Uterus (tissue), 4 donors: ENCODE measurements around the gene PRSS21. TPM values are rescaled to one million over a fixed set of nuclear protein-coding genes. Genes with fewer than 3 reads are reported as not detected.

Experiments
- DNase-seq, 2 donors: peaks; one replicate each; pipeline ENCODE4 v3.0.0-alpha.2; 2019 to 2020
- H3K27ac ChIP-seq, 2 donors: fragments of 200-600 bp; sonication (generic); 1 replicate in 1 of 2; 2 replicates in 1 of 2; pipeline ENCODE4 v1.5.1; 2016 to 2018
- H3K27me3 ChIP-seq, 2 donors: fragments of 200-600 bp; sonication (generic); one replicate each; pipeline ENCODE4 v1.5.1; 2018 to 2019; ENCODE audit warnings: control low read depth in 1 of 2
- H3K36me3 ChIP-seq, 2 donors: fragments of 200-600 bp; sonication (generic); one replicate each; pipeline ENCODE4 v1.5.1; 2019; ENCODE audit warnings: control low read depth in 1 of 2
- H3K4me1 ChIP-seq, 2 donors: fragments of 200-600 bp; sonication (generic); one replicate each; pipeline ENCODE4 v1.5.1; 2018 to 2019; ENCODE audit warnings: control low read depth in 1 of 2
- H3K4me3 ChIP-seq, 2 donors: fragments of 200-600 bp; sonication (generic); 1 replicate in 1 of 2; 2 replicates in 1 of 2; pipeline ENCODE4 v1.5.1; 2018 to 2019; ENCODE audit warnings: mild to moderate bottlenecking in 1 of 2
- H3K9me3 ChIP-seq, 2 donors: fragments of 200-600 bp; sonication (generic); one replicate each; pipeline ENCODE4 v1.5.1; 2019; ENCODE audit warnings: control low read depth in 1 of 2
- POLR2A ChIP-seq, 2 donors: fragments of 450-650 bp; IDR thresholded peaks; one replicate each; pipeline ENCODE4 v1.6.1; 2016; ENCODE audit warnings: antibody characterized with exemption in 2 of 2, mild to moderate bottlenecking in 1 of 2, moderate library complexity in 1 of 2
- intact Hi-C: fragments of 100-400 bp; cut with DNase I; formaldehyde crosslinking; loops from one replicate; pipeline ENCODE4 v1.15.1; 2023; ENCODE audit warnings: low total_unique reads
- total RNA-seq, 4 donors: library from RNA; depleted of rRNA in 3 of 4; stranded (reverse); fragments of >200 nt in 3 of 4; gene quantifications; one replicate each; pipeline versions ENCODE4 v1.1.0 to v1.2.4, GENCODE V29; 2014 to 2023
- TF ChIP-seq, protein P1 (sequence below), 4 experiments: fragments of 200-600 bp in 2 of 4; fragments of 450-650 bp in 2 of 4; sonication (generic) in 2 of 4; IDR thresholded peaks; one replicate each; pipeline ENCODE4 v1.5.1; 2016 to 2019; ENCODE audit warnings: antibody characterized with exemption in 4 of 4, mild to moderate bottlenecking in 2 of 4, moderate library complexity in 1 of 4
- donor health status: DM: yes; HTN: yes; CAD: no.

PRSS21 gene
- total RNA-seq, 4 donors from 2014 or later: not detected

DNA sequence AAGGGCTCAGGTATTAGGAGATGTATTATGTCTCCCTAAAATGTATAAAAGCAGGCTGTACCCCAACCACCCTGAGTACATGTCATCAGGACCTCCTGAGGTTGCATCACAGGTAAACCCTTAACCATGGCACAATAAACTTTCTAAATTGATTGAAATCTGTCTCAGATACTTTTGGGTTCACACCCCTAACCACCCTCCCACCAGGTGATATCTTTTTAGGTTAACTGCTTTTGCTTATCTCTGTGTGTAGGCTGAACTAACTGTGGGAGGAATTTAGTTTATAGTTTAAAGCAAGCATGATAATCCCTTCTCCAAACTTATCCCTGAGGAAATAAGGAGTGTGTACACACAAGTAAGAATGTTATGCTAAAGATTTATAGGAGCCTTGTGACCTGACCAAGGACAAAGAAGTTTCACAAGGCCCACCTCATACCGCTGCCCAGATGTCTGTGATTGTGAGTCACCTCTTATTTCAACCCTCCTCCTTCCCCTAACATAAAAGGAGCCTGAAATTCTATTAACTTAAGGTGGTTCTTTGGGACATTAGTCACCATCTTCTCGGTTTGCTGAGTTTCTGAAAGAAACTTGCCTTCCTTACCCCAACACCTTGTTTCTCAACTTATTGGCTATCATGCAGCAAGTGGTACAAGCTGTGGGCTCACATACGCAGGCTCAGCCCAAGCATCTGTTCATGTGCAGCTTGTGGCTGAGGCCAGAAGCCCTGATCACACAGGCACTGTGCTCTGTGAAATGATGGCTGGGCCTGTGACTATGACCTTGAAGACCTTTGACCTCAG is 29.7 kb downstream of the PRSS21 start:
- H3K36me3 ChIP-seq: no peaks in the 10 kb centered on the region
- no peak for DNase-seq
- H3K9me3 ChIP-seq: no peaks in the 10 kb centered on the region
- intact Hi-C loops: no loop called here
- no peak for TF ChIP-seq POLR2A (IDR thresholded peaks at IDR 0.05)
- TF ChIP-seq, protein P1, sequence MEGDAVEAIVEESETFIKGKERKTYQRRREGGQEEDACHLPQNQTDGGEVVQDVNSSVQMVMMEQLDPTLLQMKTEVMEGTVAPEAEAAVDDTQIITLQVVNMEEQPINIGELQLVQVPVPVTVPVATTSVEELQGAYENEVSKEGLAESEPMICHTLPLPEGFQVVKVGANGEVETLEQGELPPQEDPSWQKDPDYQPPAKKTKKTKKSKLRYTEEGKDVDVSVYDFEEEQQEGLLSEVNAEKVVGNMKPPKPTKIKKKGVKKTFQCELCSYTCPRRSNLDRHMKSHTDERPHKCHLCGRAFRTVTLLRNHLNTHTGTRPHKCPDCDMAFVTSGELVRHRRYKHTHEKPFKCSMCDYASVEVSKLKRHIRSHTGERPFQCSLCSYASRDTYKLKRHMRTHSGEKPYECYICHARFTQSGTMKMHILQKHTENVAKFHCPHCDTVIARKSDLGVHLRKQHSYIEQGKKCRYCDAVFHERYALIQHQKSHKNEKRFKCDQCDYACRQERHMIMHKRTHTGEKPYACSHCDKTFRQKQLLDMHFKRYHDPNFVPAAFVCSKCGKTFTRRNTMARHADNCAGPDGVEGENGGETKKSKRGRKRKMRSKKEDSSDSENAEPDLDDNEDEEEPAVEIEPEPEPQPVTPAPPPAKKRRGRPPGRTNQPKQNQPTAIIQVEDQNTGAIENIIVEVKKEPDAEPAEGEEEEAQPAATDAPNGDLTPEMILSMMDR (IDR thresholded peaks at IDR 0.05): no peak
- no peak overlapping the region for H3K4me3 ChIP-seq
- H3K27ac ChIP-seq: no peak overlapping the region
- H3K4me1 ChIP-seq: peaks cover 0 to 4% of the 10 kb centered on the region in 2 donors
- H3K27me3 ChIP-seq: no peaks in the 10 kb centered on the region

DNA sequence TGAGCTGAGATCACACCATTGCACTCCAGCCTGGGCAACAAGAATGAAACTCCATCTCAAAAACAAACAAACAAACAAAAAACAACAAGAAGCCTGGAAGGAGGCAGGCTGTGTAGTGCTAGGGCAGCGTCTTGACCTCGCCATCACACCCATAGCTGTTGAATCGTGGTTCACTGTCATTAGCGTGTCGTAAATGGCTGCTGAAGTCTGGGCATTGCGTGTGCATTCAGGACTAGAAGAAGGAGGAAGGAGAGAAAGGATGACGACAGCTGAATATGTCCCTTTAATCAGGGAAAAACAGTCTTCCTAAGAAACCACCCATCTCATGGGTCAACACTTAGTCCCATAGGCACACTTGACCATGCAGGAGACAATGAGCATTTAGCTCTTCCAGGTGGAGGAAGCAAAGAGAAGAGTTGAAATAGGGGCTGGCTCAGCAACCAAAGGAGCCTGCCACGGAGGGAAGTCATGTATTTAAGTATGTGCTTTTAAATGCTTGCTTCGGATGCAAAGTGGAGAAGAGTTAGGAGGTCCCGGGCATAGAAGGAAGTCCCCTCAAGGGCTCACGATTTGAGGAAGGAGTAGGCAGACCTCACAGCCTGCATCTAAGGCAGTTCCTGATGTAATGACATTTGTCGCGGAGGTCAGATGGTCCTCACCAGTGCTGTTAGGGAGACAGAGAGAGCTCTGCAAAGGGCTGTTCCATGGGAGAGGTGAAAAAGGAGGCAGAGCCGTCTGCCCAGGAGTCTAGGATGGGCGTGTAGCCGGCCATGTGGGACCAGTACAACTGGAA is 32.1 kb downstream of the PRSS21 start:
- Histone ChIP-seq H3K27me3 (no peaks in the 10 kb centered on the region), H3K4me1 (no peaks in the 10 kb centered on the region), H3K9me3 (no peaks in the 10 kb centered on the region), H3K27ac (no peak overlapping the region), H3K4me3 (no peak overlapping the region), H3K36me3 (no peaks in the 10 kb centered on the region)
- no peak for DNase-seq
- TF ChIP-seq, protein P1 (IDR thresholded peaks at IDR 0.05): no peak
- intact Hi-C loops: no loop called here

DNA sequence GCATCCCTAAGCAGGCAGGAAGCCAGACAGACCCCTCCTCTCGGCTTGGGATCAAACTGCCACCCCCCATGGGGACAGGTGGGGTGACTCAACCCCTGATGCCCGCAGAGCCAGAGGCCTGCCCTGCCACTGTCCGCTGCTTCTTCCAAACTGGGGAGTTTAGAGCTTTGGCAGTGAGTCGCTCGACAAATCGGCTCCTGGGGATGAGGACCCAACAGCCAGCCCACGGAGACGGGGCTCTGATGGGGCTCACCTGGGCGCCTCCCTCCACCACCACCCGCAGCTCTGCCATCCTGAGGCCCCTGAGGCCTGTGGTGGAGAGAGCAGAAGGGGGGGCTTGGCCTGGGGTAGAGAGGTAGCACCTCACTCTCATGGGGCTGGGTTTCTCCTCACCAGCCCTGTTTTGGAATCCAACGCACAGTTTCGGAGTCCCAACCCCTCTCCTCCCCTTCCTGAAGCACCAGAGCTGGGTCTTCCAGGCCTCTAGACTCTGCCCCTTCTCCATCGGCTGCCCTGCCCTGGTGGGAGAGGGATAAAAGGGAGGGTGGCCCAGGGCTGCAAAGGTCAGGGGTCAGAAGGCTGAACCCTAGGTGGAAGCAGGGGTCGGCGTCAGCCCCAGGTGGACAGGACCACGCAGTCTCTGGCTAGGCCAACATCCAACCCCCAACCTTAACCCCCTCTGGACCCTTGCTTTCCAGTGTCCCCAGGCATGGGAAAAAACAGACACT is 35.1 kb downstream of the PRSS21 start:
- Histone ChIP-seq H3K36me3 (no peaks in the 10 kb centered on the region), H3K27ac (no peak overlapping the region), H3K4me3 (no peak overlapping the region), H3K9me3 (no peaks in the 10 kb centered on the region), H3K4me1 (no peaks in the 10 kb centered on the region), H3K27me3 (peaks cover 0 to under 1% of the 10 kb centered on the region in 2 donors)
- intact Hi-C loops: no loop called here
- DNase-seq: no peak
- TF ChIP-seq POLR2A (IDR thresholded peaks at IDR 0.05): no peak
- TF ChIP-seq, protein P1 (IDR thresholded peaks at IDR 0.05): no peak

DNA sequence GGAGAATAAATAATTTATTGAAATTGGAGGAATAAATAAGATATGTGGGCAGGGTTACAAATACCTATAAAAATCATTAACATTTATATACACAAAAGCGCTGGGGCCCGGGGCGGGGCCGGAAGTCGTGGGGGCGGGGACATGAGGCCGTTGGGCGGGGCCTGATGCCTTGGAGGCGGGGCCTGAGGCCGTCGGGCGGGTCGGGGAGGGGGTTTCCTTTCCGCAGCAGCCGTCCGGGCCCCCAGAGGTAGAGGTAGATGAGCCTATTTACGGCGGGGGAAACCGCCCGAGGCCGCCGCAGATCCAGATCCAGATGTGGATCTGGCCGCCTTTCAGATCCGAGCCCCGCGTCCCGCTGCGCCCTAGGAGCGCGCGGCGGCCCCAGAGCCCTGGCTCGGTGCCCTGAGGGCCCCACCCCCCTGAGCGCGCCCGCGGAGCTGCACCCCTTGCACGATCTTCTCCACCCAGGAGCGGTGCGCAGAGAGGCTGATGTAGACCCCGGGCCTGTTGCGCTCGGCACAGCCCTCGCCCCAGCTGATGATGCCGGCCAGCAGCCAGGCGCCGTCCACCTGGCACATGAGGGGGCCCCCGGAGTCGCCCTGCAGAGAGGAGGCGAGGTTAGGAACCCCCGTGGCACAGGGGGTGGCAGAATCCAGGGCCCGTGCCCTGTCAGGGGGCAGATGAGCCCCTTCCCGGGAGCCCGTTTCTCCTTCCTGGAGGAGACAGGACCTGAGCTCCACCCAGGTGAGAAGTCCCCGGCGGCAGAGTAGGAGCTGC is 35.9 kb downstream of the PRSS21 start:
- intact Hi-C loops: no loop called here
- no peak for DNase-seq
- Histone ChIP-seq H3K27me3 (peaks cover 0 to 8% of the 10 kb centered on the region in 2 donors), H3K9me3 (no peaks in the 10 kb centered on the region), H3K4me3 (no peak overlapping the region), H3K27ac (no peak overlapping the region), H3K36me3 (no peaks in the 10 kb centered on the region), H3K4me1 (no peaks in the 10 kb centered on the region)
- TF ChIP-seq, protein P1 (IDR thresholded peaks at IDR 0.05): no peak
- TF ChIP-seq POLR2A (IDR thresholded peaks at IDR 0.05): no peak
